HCT116 (cell line): Measurements from ENCODE around the gene TMEM187.

Source experiments
- EZH2 ChIP-seq: fragments of 200-600 bp; sonication (generic); IDR thresholded peaks from 2 replicates; pipeline ENCODE4 v1.6.1; 2017; ENCODE audit warnings: antibody characterized with exemption, mixed run types
- EZH2phosphoT487 ChIP-seq: fragments of 200-600 bp; IDR thresholded peaks from 2 replicates; pipeline ENCODE4 v1.6.1; 2018; ENCODE audit warnings: antibody characterized with exemption, borderline replicate concordance
- POLR2AphosphoS5 ChIP-seq: IDR thresholded peaks from 2 replicates; pipeline ENCODE4 v1.6.1; 2011; ENCODE audit warnings: mild to moderate bottlenecking, low read depth, low read length, moderate library complexity
- SP1 ChIP-seq: IDR thresholded peaks from 2 replicates; pipeline ENCODE4 v1.6.1; 2012; ENCODE audit warnings: low read depth
- ZNF274 ChIP-seq: fragments of 200-500 bp; sonication (Bioruptor generic); IDR thresholded peaks from 2 replicates; pipeline ENCODE4 v1.6.1; 2014; ENCODE audit warnings: mild to moderate bottlenecking, low read depth, low read length, inconsistent platforms
- TF ChIP-seq, protein P1 (sequence below), 3 experiments: fragments of 200-600 bp in 1 of 3; sonication (generic) in 1 of 3; IDR thresholded peaks in 2 of 3; conservative IDR thresholded peaks in 1 of 3; 2 replicates each; pipeline ENCODE4 v1.5.1; 2012 to 2017; ENCODE audit warnings: low read depth in 2 of 3, low read length in 2 of 3, antibody characterized with exemption in 1 of 3, borderline replicate concordance in 1 of 3, control low read depth in 1 of 3, mild to moderate bottlenecking in 1 of 3, mixed read lengths in 1 of 3, mixed run types in 1 of 3, moderate library complexity in 1 of 3; ENCODE audit not compliant: insufficient read depth in 1 of 3
- TF ChIP-seq, protein P2 (sequence below): IDR thresholded peaks from 2 replicates; pipeline ENCODE4 v1.6.1; 2012; ENCODE audit warnings: low read depth

DNA sequence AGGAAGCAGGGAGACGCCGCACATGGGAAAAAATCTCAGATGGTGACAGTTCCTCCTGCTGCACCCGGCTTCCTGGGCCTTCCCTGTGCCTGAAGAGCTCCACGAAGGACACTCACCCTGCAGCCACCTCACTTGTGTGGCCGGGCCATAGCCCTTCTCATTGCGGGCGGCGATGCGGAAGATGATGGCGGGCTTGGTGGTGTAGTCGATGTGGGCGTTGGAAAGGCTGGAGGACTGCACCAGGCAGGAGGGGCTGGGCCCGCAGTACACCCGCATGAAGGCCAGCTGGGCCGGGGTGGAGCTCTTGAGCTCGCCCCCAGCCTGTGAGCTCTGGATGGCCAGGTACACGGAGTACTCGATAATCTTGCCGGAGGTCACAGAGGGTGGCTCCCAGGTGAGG is 22.4 kb upstream of the TMEM187 start:
- TF ChIP-seq, protein P1, sequence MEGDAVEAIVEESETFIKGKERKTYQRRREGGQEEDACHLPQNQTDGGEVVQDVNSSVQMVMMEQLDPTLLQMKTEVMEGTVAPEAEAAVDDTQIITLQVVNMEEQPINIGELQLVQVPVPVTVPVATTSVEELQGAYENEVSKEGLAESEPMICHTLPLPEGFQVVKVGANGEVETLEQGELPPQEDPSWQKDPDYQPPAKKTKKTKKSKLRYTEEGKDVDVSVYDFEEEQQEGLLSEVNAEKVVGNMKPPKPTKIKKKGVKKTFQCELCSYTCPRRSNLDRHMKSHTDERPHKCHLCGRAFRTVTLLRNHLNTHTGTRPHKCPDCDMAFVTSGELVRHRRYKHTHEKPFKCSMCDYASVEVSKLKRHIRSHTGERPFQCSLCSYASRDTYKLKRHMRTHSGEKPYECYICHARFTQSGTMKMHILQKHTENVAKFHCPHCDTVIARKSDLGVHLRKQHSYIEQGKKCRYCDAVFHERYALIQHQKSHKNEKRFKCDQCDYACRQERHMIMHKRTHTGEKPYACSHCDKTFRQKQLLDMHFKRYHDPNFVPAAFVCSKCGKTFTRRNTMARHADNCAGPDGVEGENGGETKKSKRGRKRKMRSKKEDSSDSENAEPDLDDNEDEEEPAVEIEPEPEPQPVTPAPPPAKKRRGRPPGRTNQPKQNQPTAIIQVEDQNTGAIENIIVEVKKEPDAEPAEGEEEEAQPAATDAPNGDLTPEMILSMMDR (IDR thresholded peaks at IDR 0.05 in 2 of 3, conservative IDR thresholded peaks at IDR 0.05 in 1 of 3; ENCODE audit: borderline replicate concordance in 1 of 3, insufficient read depth in 1 of 3, low read depth in 2 of 3, low read length in 2 of 3), result no peak
- TF ChIP-seq, protein P2, sequence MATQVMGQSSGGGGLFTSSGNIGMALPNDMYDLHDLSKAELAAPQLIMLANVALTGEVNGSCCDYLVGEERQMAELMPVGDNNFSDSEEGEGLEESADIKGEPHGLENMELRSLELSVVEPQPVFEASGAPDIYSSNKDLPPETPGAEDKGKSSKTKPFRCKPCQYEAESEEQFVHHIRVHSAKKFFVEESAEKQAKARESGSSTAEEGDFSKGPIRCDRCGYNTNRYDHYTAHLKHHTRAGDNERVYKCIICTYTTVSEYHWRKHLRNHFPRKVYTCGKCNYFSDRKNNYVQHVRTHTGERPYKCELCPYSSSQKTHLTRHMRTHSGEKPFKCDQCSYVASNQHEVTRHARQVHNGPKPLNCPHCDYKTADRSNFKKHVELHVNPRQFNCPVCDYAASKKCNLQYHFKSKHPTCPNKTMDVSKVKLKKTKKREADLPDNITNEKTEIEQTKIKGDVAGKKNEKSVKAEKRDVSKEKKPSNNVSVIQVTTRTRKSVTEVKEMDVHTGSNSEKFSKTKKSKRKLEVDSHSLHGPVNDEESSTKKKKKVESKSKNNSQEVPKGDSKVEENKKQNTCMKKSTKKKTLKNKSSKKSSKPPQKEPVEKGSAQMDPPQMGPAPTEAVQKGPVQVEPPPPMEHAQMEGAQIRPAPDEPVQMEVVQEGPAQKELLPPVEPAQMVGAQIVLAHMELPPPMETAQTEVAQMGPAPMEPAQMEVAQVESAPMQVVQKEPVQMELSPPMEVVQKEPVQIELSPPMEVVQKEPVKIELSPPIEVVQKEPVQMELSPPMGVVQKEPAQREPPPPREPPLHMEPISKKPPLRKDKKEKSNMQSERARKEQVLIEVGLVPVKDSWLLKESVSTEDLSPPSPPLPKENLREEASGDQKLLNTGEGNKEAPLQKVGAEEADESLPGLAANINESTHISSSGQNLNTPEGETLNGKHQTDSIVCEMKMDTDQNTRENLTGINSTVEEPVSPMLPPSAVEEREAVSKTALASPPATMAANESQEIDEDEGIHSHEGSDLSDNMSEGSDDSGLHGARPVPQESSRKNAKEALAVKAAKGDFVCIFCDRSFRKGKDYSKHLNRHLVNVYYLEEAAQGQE, result no peak
- TF ChIP-seq EZH2 (no peak), SP1 (no peak), ZNF274 (no peak), EZH2phosphoT487 (no peak), POLR2AphosphoS5 (no peak)
